GM18520 (cell line): ENCODE results near the gene DUSP15.

Experiments
- ATAC-seq: cut with Tn5 transposase; IDR thresholded peaks from one replicate; pipeline ENCODE4 v1.9.1; 2021; ENCODE audit not compliant: unreplicated experiment

DUSP15 gene

GRCh38 chr20:31860390-31861134 is 9.8 kb downstream of the DUSP15 start:
- ATAC-seq = no peak

- no peak for ATAC-seq
These were observed 10.3 kb downstream of the DUSP15 start for GRCh38 chr20:31859998-31860380.

GRCh38 chr20:31859266-31859997 is 10.9 kb downstream of the DUSP15 start:
- ATAC-seq = no peak

GRCh38 chr20:31858760-31859083 is 11.6 kb downstream of the DUSP15 start:
- no peak for ATAC-seq

- ATAC-seq = no peak
These were observed 12.2 kb downstream of the DUSP15 start for GRCh38 chr20:31857861-31858759.

- ATAC-seq = no peak
These were observed 13.8 kb downstream of the DUSP15 start for GRCh38 chr20:31856516-31856915.

GRCh38 chr20:31853481-31853880 is 16.8 kb downstream of the DUSP15 start:
- ATAC-seq = no peak

- no peak for ATAC-seq
These were observed 18.9 kb downstream of the DUSP15 start for GRCh38 chr20:31851240-31851955.

GRCh38 chr20:31849306-31849930 is 20.9 kb downstream of the DUSP15 start:
- no peak for ATAC-seq

GRCh38 chr20:31848088-31848999 is 22.0 kb downstream of the DUSP15 start:
- no peak for ATAC-seq

GRCh38 chr20:31846793-31847138 is 23.6 kb downstream of the DUSP15 start:
- no peak for ATAC-seq

- ATAC-seq = no peak
These were observed 24.9 kb downstream of the DUSP15 start, which contains the start of gene FOXS1 for GRCh38 chr20:31845300-31845863. Gene FOXS1, minus strand, starts transcription at chr20:31845604. Its CDS starts 62 bp downstream, at chr20:31845542.

- no peak for ATAC-seq
These were observed 25.5 kb downstream of the DUSP15 start for GRCh38 chr20:31844737-31845299.

- no peak for ATAC-seq
These were observed 26.4 kb downstream of the DUSP15 start for GRCh38 chr20:31843881-31844280.

GRCh38 chr20:31843288-31843687 is 27.0 kb downstream of the DUSP15 start:
- no peak for ATAC-seq

GRCh38 chr20:31842471-31843157 is 27.7 kb downstream of the DUSP15 start:
- no peak for ATAC-seq

- no peak for ATAC-seq
These were observed 28.4 kb downstream of the DUSP15 start for GRCh38 chr20:31841928-31842327.
